WI38 (cell line): Measurements from ENCODE around the gene RHBDL3.
"Not testable (repeated sequence)": the region's sequence is repeated elsewhere in the genome, so short reads cannot be mapped to it uniquely, and the experiment has no call there.

Experiments used
- H3K4me3 ChIP-seq: 2 replicates; pipeline ENCODE4 v1.5.1; 2011; ENCODE audit warnings: low read depth, mild to moderate bottlenecking, control low read depth, low read length
- TF ChIP-seq, protein P1 (sequence below): IDR thresholded peaks from 2 replicates; pipeline ENCODE4 v1.5.1; 2012; ENCODE audit warnings: low read depth, mild to moderate bottlenecking, control low read depth, low read length

The RHBDL3 gene

DNA sequence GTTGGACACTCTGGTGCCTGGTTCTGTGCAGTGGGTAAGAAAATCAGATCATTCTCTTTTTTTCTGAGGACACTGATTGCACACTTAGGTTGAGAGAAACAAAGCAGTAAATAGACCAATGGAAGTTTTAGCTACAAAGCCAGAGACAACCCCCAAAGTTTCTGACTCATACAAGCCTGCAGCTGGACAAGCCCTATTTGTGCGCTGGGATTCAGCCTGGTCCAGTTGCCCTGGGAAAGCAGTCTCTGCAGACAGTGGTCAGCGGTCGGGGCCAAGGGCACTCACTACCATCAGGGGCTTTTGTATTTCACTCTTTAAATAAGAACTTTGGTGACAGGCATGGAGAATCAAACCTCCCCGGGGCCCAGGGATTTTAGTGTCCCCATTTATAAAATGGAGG, 6.0 kb upstream of the RHBDL3 start:
- H3K4me3 ChIP-seq, result no peak overlapping the region
- TF ChIP-seq, protein P1, sequence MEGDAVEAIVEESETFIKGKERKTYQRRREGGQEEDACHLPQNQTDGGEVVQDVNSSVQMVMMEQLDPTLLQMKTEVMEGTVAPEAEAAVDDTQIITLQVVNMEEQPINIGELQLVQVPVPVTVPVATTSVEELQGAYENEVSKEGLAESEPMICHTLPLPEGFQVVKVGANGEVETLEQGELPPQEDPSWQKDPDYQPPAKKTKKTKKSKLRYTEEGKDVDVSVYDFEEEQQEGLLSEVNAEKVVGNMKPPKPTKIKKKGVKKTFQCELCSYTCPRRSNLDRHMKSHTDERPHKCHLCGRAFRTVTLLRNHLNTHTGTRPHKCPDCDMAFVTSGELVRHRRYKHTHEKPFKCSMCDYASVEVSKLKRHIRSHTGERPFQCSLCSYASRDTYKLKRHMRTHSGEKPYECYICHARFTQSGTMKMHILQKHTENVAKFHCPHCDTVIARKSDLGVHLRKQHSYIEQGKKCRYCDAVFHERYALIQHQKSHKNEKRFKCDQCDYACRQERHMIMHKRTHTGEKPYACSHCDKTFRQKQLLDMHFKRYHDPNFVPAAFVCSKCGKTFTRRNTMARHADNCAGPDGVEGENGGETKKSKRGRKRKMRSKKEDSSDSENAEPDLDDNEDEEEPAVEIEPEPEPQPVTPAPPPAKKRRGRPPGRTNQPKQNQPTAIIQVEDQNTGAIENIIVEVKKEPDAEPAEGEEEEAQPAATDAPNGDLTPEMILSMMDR, result no peak

DNA sequence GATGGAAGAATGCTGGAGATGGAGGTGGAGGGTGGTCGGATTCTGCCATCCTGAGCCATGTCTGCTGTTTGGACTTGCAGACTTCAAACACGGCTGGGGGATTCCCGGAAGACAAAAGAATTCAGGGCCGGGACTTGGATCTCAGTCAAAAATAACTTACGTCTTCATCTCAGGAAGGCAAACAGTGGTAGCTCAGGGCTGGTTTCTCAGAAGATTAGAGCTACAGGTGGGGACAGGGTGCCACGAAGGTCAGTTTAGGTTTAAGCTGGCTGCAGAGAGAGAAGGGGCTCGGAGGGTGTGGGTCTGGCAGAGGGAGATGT, 4.3 kb upstream of the RHBDL3 start:
- TF ChIP-seq, protein P1, result no peak
- no peak overlapping the region for H3K4me3 ChIP-seq

DNA sequence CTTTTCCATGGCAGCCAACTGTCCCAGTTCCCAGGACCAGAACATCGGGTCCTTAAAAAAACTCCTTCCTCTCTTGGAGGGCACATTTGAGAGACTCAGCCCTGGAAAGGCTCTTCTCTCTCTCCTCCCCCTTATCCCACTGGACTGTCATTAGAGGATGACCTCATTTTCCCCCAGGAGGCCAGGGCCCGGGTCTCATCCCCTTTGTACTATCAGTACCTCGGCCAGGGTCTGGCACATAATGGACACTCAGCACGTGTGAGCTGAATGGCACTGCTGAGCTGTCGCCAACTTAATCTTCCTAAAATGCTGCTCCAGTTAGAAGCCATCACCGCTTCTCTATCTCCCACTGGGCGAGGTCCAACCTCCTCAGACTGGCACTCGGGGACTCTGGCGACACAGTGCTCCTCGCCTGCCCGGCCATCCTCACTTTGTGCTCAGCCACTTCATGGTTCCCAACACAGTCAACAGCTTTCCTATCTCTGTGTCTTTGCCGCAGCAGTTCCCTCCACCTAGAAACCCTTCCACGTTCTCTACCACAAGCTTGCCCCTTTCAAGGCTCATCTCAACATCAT, 3.6 kb upstream of the RHBDL3 start:
- H3K4me3 ChIP-seq, result no peak overlapping the region
- TF ChIP-seq, protein P1, result no peak

DNA sequence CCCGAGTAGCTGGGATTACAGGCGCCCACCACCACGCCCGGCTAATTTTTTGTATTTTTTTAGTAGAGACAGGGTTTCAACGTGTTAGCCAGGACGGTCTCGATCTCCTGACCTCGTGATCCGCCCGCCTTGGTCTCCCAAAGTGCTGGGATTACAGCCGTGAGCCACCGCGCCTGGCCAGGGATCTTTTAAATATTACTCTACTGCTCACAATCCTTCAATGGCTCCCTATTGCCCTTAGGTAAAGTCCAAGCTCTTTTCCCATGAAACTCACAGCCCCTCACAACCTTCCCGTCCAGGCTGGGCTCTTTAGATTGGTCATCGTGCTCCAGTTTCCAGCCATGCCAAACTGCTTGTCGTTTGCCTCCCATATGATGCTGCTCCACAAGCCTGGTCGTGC, 2.1 kb upstream of the RHBDL3 start:
- not testable (repeated sequence) for H3K4me3 ChIP-seq

DNA sequence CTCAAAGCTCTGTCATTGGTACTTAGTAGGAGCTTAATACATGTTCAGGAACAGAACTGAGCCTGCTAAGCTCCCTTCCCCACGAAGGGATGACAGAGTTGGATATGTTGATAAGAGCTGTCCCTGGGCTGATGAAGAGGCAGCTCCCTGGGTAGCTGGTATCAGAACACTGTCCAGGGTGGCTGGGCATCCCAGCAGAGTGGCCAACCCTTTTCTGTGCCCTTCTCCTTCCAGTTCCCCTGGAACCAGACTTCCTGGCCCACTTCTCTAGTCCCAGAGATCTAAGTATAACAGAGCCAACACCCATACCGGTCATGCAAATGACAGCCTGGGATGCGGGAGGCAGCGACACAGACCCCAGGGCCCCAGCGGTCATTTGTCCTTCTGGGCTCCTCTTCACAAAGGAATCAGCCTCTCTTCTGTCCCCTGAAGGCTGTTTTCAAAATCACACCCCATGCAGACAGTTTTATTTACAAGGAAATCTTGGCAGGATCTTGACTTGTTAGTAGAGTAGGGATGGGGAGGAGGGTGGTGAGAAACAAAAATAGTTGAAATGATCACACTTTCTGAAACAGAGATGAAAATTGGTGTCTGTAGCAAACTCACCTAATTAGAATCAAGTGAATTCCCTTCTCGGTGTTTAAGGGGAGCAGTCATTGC, 1.4 kb upstream of the RHBDL3 start:
- H3K4me3 ChIP-seq, result no peak overlapping the region
- TF ChIP-seq, protein P1, result peak; percentile 23; the same call in 1 of the 2 replicates

DNA sequence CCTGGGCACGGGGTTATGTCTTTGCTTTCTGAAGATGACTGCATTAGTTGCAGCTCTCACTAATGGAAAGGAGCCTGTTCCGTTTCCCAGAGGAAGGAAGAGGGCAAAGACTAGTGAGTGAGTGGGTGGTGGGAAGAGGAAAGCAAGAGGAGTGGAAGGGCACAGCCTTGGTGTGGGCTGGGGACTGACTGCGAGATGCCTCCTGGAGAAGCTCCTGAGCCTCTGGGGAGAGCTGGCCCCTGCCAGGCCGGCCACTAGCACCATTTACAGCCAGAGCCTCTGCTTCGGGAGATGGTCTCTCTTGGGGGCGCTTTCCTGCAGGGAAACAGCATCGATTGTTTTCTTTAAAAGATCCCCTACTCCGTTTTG, 825 bp upstream of the RHBDL3 start:
- TF ChIP-seq, protein P1, result no peak
- H3K4me3 ChIP-seq, result no peak overlapping the region

DNA sequence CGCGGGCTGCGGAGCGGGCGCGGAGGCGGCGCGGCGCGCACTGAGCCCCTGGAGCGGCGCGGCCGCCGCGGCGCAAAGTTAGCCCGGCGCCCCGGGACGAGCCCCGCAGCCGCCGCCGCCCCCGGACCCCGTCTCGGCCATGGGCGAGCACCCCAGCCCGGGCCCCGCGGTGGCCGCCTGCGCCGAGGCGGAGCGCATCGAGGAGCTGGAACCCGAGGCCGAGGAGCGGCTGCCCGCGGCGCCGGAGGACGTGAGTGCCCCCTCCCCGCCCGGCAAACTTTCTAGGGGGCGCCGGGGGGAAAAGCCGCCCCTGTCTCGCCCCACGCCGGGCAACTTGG, 388 bp downstream of the RHBDL3 start:
- TF ChIP-seq, protein P1, result no peak
- H3K4me3 ChIP-seq, result peak overlapping the region; percentile 52
